NCI-H446 treated with DMSO at 0.1 percent for 48 hours (cell line): ENCODE data around the gene ENAM.

Source experiments
- DNase-seq: peaks from one replicate; lab custom pipeline; 2025; lab: John Stamatoyannopoulos, UW

Gene ENAM, protein sequence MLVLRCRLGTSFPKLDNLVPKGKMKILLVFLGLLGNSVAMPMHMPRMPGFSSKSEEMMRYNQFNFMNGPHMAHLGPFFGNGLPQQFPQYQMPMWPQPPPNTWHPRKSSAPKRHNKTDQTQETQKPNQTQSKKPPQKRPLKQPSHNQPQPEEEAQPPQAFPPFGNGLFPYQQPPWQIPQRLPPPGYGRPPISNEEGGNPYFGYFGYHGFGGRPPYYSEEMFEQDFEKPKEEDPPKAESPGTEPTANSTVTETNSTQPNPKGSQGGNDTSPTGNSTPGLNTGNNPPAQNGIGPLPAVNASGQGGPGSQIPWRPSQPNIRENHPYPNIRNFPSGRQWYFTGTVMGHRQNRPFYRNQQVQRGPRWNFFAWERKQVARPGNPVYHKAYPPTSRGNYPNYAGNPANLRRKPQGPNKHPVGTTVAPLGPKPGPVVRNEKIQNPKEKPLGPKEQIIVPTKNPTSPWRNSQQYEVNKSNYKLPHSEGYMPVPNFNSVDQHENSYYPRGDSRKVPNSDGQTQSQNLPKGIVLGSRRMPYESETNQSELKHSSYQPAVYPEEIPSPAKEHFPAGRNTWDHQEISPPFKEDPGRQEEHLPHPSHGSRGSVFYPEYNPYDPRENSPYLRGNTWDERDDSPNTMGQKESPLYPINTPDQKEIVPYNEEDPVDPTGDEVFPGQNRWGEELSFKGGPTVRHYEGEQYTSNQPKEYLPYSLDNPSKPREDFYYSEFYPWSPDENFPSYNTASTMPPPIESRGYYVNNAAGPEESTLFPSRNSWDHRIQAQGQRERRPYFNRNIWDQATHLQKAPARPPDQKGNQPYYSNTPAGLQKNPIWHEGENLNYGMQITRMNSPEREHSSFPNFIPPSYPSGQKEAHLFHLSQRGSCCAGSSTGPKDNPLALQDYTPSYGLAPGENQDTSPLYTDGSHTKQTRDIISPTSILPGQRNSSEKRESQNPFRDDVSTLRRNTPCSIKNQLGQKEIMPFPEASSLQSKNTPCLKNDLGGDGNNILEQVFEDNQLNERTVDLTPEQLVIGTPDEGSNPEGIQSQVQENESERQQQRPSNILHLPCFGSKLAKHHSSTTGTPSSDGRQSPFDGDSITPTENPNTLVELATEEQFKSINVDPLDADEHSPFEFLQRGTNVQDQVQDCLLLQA

DNA sequence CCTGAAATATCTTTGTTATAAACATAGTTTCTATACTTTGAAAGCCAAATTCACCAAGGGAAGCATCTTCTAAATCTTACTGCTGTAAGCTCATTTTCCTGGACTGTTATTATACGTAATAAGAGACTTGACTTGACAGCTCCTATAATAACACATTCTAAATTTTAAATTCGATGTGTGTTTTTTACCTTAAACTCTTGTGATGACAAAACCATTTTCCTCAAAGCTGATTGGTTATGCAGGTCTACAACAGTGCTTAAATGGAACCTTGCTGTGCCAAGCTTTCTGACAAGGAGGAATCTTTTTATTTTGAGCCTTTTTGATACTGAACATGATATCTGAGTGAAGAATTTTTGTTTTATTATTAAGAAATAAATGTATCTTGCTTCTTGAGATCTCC, at the start of gene ENAM:
ENAM (plus strand) TSS at position 301 of the 400 bp plus-strand sequence. CDS start 757 bp downstream, outside the sequence.
- DNase-seq = no peak

DNA sequence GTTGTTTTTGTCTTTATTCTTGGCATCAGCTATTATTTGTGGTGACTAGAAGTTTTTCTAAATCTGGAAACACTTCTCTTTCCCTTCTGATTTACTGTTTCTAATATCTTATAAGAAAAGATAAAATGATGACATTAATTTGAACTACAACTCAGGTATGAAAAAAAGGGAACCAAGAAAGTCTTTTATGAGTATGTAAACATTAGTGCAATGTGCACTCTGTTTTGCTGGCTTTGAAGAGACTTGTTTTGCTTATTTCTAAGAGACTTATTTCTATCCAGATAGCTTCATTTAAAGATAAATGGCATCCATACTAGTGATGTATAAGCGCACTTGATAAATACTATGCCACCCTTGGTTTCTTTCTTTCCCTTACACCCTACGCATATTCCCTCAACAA, 46.6 kb upstream of the ENAM start:
- no peak for DNase-seq

- DNase-seq = no peak
Observed at GRCh38 chr4:70583952-70584834, 44.4 kb upstream of the ENAM start.

DNA sequence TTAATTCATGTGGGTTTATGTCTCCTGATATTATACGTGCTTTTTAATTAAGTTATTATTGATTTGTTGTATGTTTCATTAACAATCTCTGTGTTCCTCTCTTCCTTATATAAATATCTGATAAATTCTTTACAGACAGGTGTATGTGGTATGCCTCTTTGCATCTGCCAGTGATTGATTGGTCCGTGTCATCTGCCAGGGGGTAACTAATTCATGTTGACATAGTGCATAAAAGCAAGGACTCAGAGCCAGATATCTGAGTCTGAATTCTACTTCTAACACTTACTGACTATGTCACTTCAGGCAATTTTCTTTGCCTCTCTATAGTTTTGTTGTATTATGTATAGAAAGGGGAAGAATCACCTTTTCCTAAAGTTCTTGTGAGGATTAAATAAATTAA, 41.7 kb upstream of the ENAM start:
- DNase-seq = no peak

GRCh38 chr4:70589785-70590184, 38.8 kb upstream of the ENAM start:
- DNase-seq = no peak

GRCh38 chr4:70591955-70592582, 36.5 kb upstream of the ENAM start, which contains the start of gene AMBN:
AMBN (plus strand) TSS chr4:70592256; CDS start chr4:70592359, 103 bp downstream.
- no peak for DNase-seq

- DNase-seq = no peak
Observed at GRCh38 chr4:70594196-70594595, 34.3 kb upstream of the ENAM start.

GRCh38 chr4:70600305-70600704, 28.2 kb upstream of the ENAM start:
- no peak for DNase-seq

GRCh38 chr4:70600977-70601376, 27.6 kb upstream of the ENAM start:
- DNase-seq = no peak

- DNase-seq = peak; percentile 23
Observed at GRCh38 chr4:70601422-70602039, 27.0 kb upstream of the ENAM start.

- DNase-seq = no peak
Observed at GRCh38 chr4:70603856-70604255, 24.7 kb upstream of the ENAM start.

DNA sequence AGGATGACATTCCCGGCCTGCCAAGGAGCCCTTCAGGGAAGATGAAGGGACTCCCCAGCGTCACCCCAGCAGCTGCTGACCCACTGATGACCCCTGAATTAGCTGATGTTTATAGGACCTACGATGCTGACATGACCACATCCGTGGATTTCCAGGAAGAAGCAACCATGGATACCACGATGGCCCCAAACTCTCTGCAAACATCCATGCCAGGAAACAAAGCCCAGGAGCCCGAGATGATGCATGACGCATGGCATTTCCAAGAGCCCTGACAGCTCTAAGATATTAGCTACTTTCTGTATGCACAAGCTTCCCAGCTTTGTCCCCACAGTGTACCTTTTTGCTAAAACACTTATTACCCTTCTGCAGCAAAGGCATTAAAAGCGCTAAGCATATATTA, 22.1 kb upstream of the ENAM start:
- DNase-seq = no peak

GRCh38 chr4:70607334-70607853, 21.1 kb upstream of the ENAM start:
- DNase-seq = no peak

DNA sequence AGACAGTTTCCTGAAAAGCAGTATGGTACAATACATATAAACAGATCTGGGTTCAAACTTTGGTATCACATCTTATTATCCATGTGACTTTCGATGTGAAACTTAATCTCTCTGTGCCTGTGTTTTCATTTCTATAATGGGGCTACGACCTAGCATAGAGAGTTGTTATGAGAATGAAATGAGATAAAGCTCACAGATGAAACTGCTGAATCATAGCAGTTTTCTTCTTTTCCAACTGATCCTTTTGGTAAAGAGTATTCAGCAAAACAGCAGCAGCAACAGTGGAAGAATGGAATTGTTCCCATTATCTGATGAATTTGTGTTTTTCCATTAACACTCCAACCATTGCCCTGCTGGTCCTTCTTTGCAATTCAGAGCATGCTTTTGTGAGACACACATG, 20.2 kb upstream of the ENAM start:
- no peak for DNase-seq

- no peak for DNase-seq
Observed at GRCh38 chr4:70613306-70614183, 15.0 kb upstream of the ENAM start.

- no peak for DNase-seq
Observed at GRCh38 chr4:70614184-70614555, 14.4 kb upstream of the ENAM start.

DNA sequence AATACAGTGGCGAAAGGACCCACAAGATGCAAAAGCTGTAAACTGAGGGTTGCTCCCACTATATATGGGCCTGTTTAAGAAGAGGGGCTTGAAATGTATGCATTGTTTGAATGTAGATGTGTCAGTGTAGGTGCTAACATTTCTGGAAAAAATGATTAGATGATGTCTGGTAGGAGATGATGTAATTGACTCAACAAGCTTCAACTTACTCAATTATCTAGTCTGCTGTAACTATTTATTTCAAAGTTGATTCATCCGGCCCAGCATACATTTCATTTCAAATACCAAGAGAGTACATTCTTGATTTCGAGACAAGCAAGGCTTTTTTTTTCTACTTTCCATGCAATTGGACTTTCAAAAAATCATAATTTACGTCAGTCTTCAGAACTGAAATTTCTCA, 9.3 kb upstream of the ENAM start:
- no peak for DNase-seq

- no peak for DNase-seq
Observed at GRCh38 chr4:70619778-70620177, 8.8 kb upstream of the ENAM start.

- DNase-seq = no peak
Observed at GRCh38 chr4:70623323-70623722, 5.2 kb upstream of the ENAM start.
